Activated T-helper 1 cell treated with anti-CD3 and anti-CD28 coated beads, Interleukin-12 subunit alpha, Interleukin-12 subunit beta, Interleukin-2, Interleukin-4 antibody, amounts not matched to agents 30 ng/mL and 10 ng/mL and 1 ng/mL, durations not matched to agents 14 hours and 24 hours and 36 hours (primary cell): ENCODE measurements around the gene TMEM39B. TPM values are rescaled to one million over a fixed set of nuclear protein-coding genes. Genes with fewer than 3 reads are reported as not detected.
"Not testable (repeated sequence)": the region's sequence is repeated elsewhere in the genome, so short reads cannot be mapped to it uniquely, and the experiment has no call there.

Source experiments
- DNase-seq: peaks from one replicate; pipeline ENCODE4 v3.0.0; 2021; ENCODE audit warnings: low spot score
- H3K27ac Mint-ChIP-seq: one replicate; pipeline ENCODE4 v1.8.0; 2021; ENCODE audit warnings: mild to moderate bottlenecking, mixed read lengths
- H3K27me3 Mint-ChIP-seq: one replicate; pipeline ENCODE4 v1.8.0; 2022; ENCODE audit warnings: mild to moderate bottlenecking, moderate library complexity, mixed read lengths; ENCODE audit not compliant: insufficient read depth
- H3K36me3 Mint-ChIP-seq: one replicate; pipeline ENCODE4 v1.8.0; 2021; ENCODE audit warnings: low read depth, mixed read lengths
- H3K4me1 Mint-ChIP-seq: one replicate; pipeline ENCODE4 v1.8.0; 2021; ENCODE audit warnings: low read depth, mixed read lengths
- H3K4me3 Mint-ChIP-seq: one replicate; pipeline ENCODE4 v1.8.0; 2021; ENCODE audit warnings: mild to moderate bottlenecking, moderate library complexity, mixed read lengths
- H3K9me3 Mint-ChIP-seq: one replicate; pipeline ENCODE4 v1.8.0; 2021; ENCODE audit warnings: mixed read lengths
- intact Hi-C: fragments of 100-400 bp; cut with micrococcal nuclease; formaldehyde crosslinking; loops from one replicate; pipeline ENCODE4 v1.15.1; 2024
- total RNA-seq: library from RNA; stranded (reverse); gene quantifications from 2 replicates; pipeline ENCODE4 v1.2.3, GENCODE V29; 2022

The TMEM39B gene
- total RNA-seq, 1 donor from 2014 or later = 38.8 TPM

- Mint-ChIP-seq H3K9me3 (no peaks in the 10 kb centered on the region), H3K27ac (no peak overlapping the region), H3K27me3 (no peaks in the 10 kb centered on the region), H3K4me1 (peaks cover 8% of the 10 kb centered on the region), H3K4me3 (no peak overlapping the region), H3K36me3 (peaks cover 44% of the 10 kb centered on the region)
- intact Hi-C loops = no loop called here
- DNase-seq = no peak
Measured at GRCh38 chr1:32051706-32052105, 21.0 kb upstream of the TMEM39B start.

GRCh38 chr1:32052887-32053286 is 19.9 kb upstream of the TMEM39B start:
- intact Hi-C loops = no loop called here
- H3K36me3 Mint-ChIP-seq = peaks cover 42% of the 10 kb centered on the region
- no peak overlapping the region for H3K27ac Mint-ChIP-seq
- H3K4me1 Mint-ChIP-seq = peaks cover 6% of the 10 kb centered on the region
- DNase-seq = no peak
- no peaks in the 10 kb centered on the region for H3K27me3 Mint-ChIP-seq
- H3K9me3 Mint-ChIP-seq = no peaks in the 10 kb centered on the region
- H3K4me3 Mint-ChIP-seq = no peak overlapping the region

GRCh38 chr1:32055416-32055815 is 17.3 kb upstream of the TMEM39B start:
- Mint-ChIP-seq H3K4me1 (no peaks in the 10 kb centered on the region), H3K27me3 (no peaks in the 10 kb centered on the region), H3K36me3 (peaks cover 43% of the 10 kb centered on the region), H3K4me3 (no peak overlapping the region), H3K27ac (no peak overlapping the region), H3K9me3 (no peaks in the 10 kb centered on the region)
- intact Hi-C loops = no loop called here
- DNase-seq = no peak

GRCh38 chr1:32056598-32056997 is 16.1 kb upstream of the TMEM39B start:
- intact Hi-C loops = no loop called here
- no peaks in the 10 kb centered on the region for H3K9me3 Mint-ChIP-seq
- no peak for DNase-seq
- no peak overlapping the region for H3K27ac Mint-ChIP-seq
- peaks cover 46% of the 10 kb centered on the region for H3K36me3 Mint-ChIP-seq
- no peak overlapping the region for H3K4me3 Mint-ChIP-seq
- no peaks in the 10 kb centered on the region for H3K4me1 Mint-ChIP-seq
- no peaks in the 10 kb centered on the region for H3K27me3 Mint-ChIP-seq

- H3K9me3 Mint-ChIP-seq = no peaks in the 10 kb centered on the region
- no peaks in the 10 kb centered on the region for H3K27me3 Mint-ChIP-seq
- peaks cover 29% of the 10 kb centered on the region for H3K36me3 Mint-ChIP-seq
- no peak overlapping the region for H3K4me3 Mint-ChIP-seq
- no peaks in the 10 kb centered on the region for H3K4me1 Mint-ChIP-seq
- intact Hi-C loops = no loop called here
- no peak overlapping the region for H3K27ac Mint-ChIP-seq
- no peak for DNase-seq
Measured at GRCh38 chr1:32060914-32061313, 11.8 kb upstream of the TMEM39B start.

GRCh38 chr1:32062867-32063230 is 9.9 kb upstream of the TMEM39B start:
- Mint-ChIP-seq H3K9me3 (no peaks in the 10 kb centered on the region), H3K4me3 (no peak overlapping the region), H3K27me3 (no peaks in the 10 kb centered on the region), H3K27ac (no peak overlapping the region), H3K36me3 (peaks cover 24% of the 10 kb centered on the region), H3K4me1 (peaks cover 11% of the 10 kb centered on the region)
- no peak for DNase-seq
- intact Hi-C loops = no loop called here

GRCh38 chr1:32063261-32063681 is 9.5 kb upstream of the TMEM39B start:
- intact Hi-C loops = no loop called here
- peaks cover 11% of the 10 kb centered on the region for H3K4me1 Mint-ChIP-seq
- no peaks in the 10 kb centered on the region for H3K9me3 Mint-ChIP-seq
- peak overlapping the region; percentile 3 for H3K27ac Mint-ChIP-seq
- no peak overlapping the region for H3K4me3 Mint-ChIP-seq
- no peaks in the 10 kb centered on the region for H3K27me3 Mint-ChIP-seq
- peaks cover 23% of the 10 kb centered on the region for H3K36me3 Mint-ChIP-seq
- no peak for DNase-seq

- H3K27ac Mint-ChIP-seq, H3K27me3 Mint-ChIP-seq, H3K36me3 Mint-ChIP-seq, H3K9me3 Mint-ChIP-seq, H3K4me3 Mint-ChIP-seq, intact Hi-C loops, DNase-seq: not testable (repeated sequence)
- peaks cover 11% of the 10 kb centered on the region for H3K4me1 Mint-ChIP-seq
Measured at GRCh38 chr1:32065613-32066488, 6.9 kb upstream of the TMEM39B start.

- intact Hi-C loops = no loop called here
- DNase-seq = no peak
- Mint-ChIP-seq H3K9me3 (no peaks in the 10 kb centered on the region), H3K27ac (no peak overlapping the region), H3K4me3 (no peak overlapping the region), H3K27me3 (no peaks in the 10 kb centered on the region), H3K36me3 (peaks cover 4% of the 10 kb centered on the region), H3K4me1 (peaks cover 11% of the 10 kb centered on the region)
Measured at GRCh38 chr1:32066489-32066873, 6.3 kb upstream of the TMEM39B start.

GRCh38 chr1:32068957-32069588 is 3.7 kb upstream of the TMEM39B start:
- H3K4me1 Mint-ChIP-seq = peaks cover 31% of the 10 kb centered on the region
- no peak for DNase-seq
- H3K4me3 Mint-ChIP-seq = no peak overlapping the region
- no peak overlapping the region for H3K27ac Mint-ChIP-seq
- H3K36me3 Mint-ChIP-seq = no peaks in the 10 kb centered on the region
- intact Hi-C loops = no loop called here
- H3K27me3 Mint-ChIP-seq = no peaks in the 10 kb centered on the region
- no peaks in the 10 kb centered on the region for H3K9me3 Mint-ChIP-seq

GRCh38 chr1:32071758-32072621 is 749 bp upstream of the TMEM39B start:
- Mint-ChIP-seq H3K27ac (peak overlapping the region; percentile 95), H3K9me3 (no peaks in the 10 kb centered on the region), H3K27me3 (no peaks in the 10 kb centered on the region), H3K4me1 (peaks cover 38% of the 10 kb centered on the region), H3K36me3 (peaks cover 5% of the 10 kb centered on the region), H3K4me3 (peak overlapping the region; percentile 92)
- no peak for DNase-seq
- intact Hi-C loops = loop anchor here (1.0 to 5.0 kb wide), 12 partner anchors 57 to 745 kb away; partner anchors contain the start of genes BSDC1, HDAC1, MARCKSL1 and PTP4A2

- Mint-ChIP-seq H3K9me3 (no peaks in the 10 kb centered on the region), H3K27me3 (no peaks in the 10 kb centered on the region), H3K36me3 (peaks cover 15% of the 10 kb centered on the region), H3K27ac (peak overlapping the region; percentile 95), H3K4me1 (peaks cover 46% of the 10 kb centered on the region), H3K4me3 (peak overlapping the region; percentile 92)
- DNase-seq = no peak
- intact Hi-C loops = loop anchor here (1.0 to 5.0 kb wide), 10 partner anchors 35 to 743 kb away; partner anchors contain the start of genes EIF3I, HDAC1, KPNA6 and MARCKSL1
Measured at GRCh38 chr1:32073299-32074229, 825 bp downstream of the TMEM39B start.
